ENCODE measurements around the gene C2orf92. TPM values are rescaled to one million over a fixed set of nuclear protein-coding genes. Genes with fewer than 3 reads are reported as not detected.
A peak's percentile ranks its signal among the peaks of the same experiment; 100 is the strongest.
"Not testable (repeated sequence)": the region's sequence is repeated elsewhere in the genome, so short reads cannot be mapped to it uniquely, and the experiment has no call there.

C2orf92 gene
- total and polyA plus RNA-seq, 4 donors = 4.1 to 36.3 (median 10.3) TPM

GRCh38 chr2:97662386-97662894, 7.1 kb upstream of the C2orf92 start:
- intact Hi-C loops (cut with DNase I) = loop anchor here in 1 of 2 donors (2.0 kb wide), 1 partner anchor 16 kb away; the partner anchor contains the start of gene COX5B
- Histone ChIP-seq H3K27me3 (ENCODE audit: control insufficient read depth in 1 of 2, insufficient read depth in 2 of 2, low read length in 1 of 2) (no peaks in the 10 kb centered on the region), H3K4me3 (ENCODE audit: low read length in 2 of 2) (peak overlapping the region; percentile 16 to 81), H3K27ac (ENCODE audit: low read depth in 1 of 2, low read length in 2 of 2) (peak overlapping the region in 1 of 2 donors; percentile 85), H3K9me3 (ENCODE audit: control insufficient read depth, low read length) (no peaks in the 10 kb centered on the region), H3K36me3 (ENCODE audit: control insufficient read depth in 1 of 2, insufficient read depth in 2 of 2, low read length in 1 of 2) (no peaks in the 10 kb centered on the region), H3K4me1 (ENCODE audit: control insufficient read depth in 1 of 2, insufficient read depth in 2 of 2, low read length in 2 of 2) (no peaks in the 10 kb centered on the region)
- DNase-seq = no peak
- no peak for ATAC-seq (ENCODE audit: low FRiP score)
- 22 to 28% methylated on average over 12 of the region's 12 CpGs for WGBS, 2 donors

GRCh38 chr2:97662895-97663625, 6.5 kb upstream of the C2orf92 start:
- peak; percentile 35 for ATAC-seq (ENCODE audit: low FRiP score)

GRCh38 chr2:97663626-97663961, 5.9 kb upstream of the C2orf92 start:
- Histone ChIP-seq H3K9me3 (ENCODE audit: control insufficient read depth, low read length) (no peaks in the 10 kb centered on the region), H3K27me3 (ENCODE audit: control insufficient read depth in 1 of 2, insufficient read depth in 2 of 2, low read length in 1 of 2) (no peaks in the 10 kb centered on the region), H3K27ac (ENCODE audit: low read depth in 1 of 2, low read length in 2 of 2) (peak overlapping the region; percentile 80 to 85), H3K4me3 (ENCODE audit: low read length in 2 of 2) (peak overlapping the region; percentile 77 to 81), H3K36me3 (ENCODE audit: control insufficient read depth in 1 of 2, insufficient read depth in 2 of 2, low read length in 1 of 2) (no peaks in the 10 kb centered on the region), H3K4me1 (ENCODE audit: control insufficient read depth in 1 of 2, insufficient read depth in 2 of 2, low read length in 2 of 2) (no peaks in the 10 kb centered on the region)
- no peak for DNase-seq
- ATAC-seq (ENCODE audit: low FRiP score) = no peak
- WGBS, 2 donors = 0 to 1% methylated on average over 21 to 46 of the region's 46 CpGs
- intact Hi-C loops (cut with DNase I) = loop anchor here in 1 of 2 donors (2.0 kb wide), 1 partner anchor 17 kb away; the partner anchor contains the start of gene COX5B

More at GRCh38 chr2:97662895-97663625, 6.5 kb upstream of the C2orf92 start:
- no peaks in the 10 kb centered on the region for H3K36me3 ChIP-seq (ENCODE audit: control insufficient read depth in 1 of 2, insufficient read depth in 2 of 2, low read length in 1 of 2)
- peak; percentile 78 to 88 for DNase-seq
- WGBS, 2 donors = 0% methylated on average over 24 of the region's 24 CpGs
- H3K4me1 ChIP-seq (ENCODE audit: control insufficient read depth in 1 of 2, insufficient read depth in 2 of 2, low read length in 2 of 2) = no peaks in the 10 kb centered on the region
- H3K27ac ChIP-seq (ENCODE audit: low read depth in 1 of 2, low read length in 2 of 2) = peak overlapping the region; percentile 80 to 85
- intact Hi-C loops (cut with DNase I) = loop anchor here in 1 of 2 donors (2.0 kb wide), 1 partner anchor 16 kb away; the partner anchor contains the start of gene COX5B
- peak overlapping the region; percentile 77 to 81 for H3K4me3 ChIP-seq (ENCODE audit: low read length in 2 of 2)
- no peaks in the 10 kb centered on the region for H3K9me3 ChIP-seq (ENCODE audit: control insufficient read depth, low read length)
- H3K27me3 ChIP-seq (ENCODE audit: control insufficient read depth in 1 of 2, insufficient read depth in 2 of 2, low read length in 1 of 2) = no peaks in the 10 kb centered on the region

GRCh38 chr2:97663962-97664635, 5.4 kb upstream of the C2orf92 start, which contains the start of gene ACTR1B:
ACTR1B (minus strand) TSS chr2:97664044; CDS start chr2:97663890, 154 bp downstream.
- no peaks in the 10 kb centered on the region for H3K27me3 ChIP-seq (ENCODE audit: control insufficient read depth in 1 of 2, insufficient read depth in 2 of 2, low read length in 1 of 2)
- H3K4me3 ChIP-seq (ENCODE audit: low read length in 2 of 2) = peak within 1 kb of the TSS; percentile 77 to 81
- no peaks in the 10 kb centered on the region for H3K36me3 ChIP-seq (ENCODE audit: control insufficient read depth in 1 of 2, insufficient read depth in 2 of 2, low read length in 1 of 2)
- 0 to 1% methylated on average over 50 to 60 of the region's 60 CpGs for WGBS, 2 donors
- no peaks in the 10 kb centered on the region for H3K4me1 ChIP-seq (ENCODE audit: control insufficient read depth in 1 of 2, insufficient read depth in 2 of 2, low read length in 2 of 2)
- ATAC-seq (ENCODE audit: low FRiP score) (peak; percentile 97), DNase-seq (peak; percentile 98)
- peak within 1 kb of the TSS; percentile 80 to 91 for H3K27ac ChIP-seq (ENCODE audit: low read depth in 1 of 2, low read length in 2 of 2)
- no peaks in the 10 kb centered on the region for H3K9me3 ChIP-seq (ENCODE audit: control insufficient read depth, low read length)
- intact Hi-C loops (cut with DNase I) = loop anchor here (1.0 to 2.0 kb wide), 3 partner anchors 17 to 33 kb away; partner anchors contain the start of gene COX5B (in 1 of the 2)

- no peaks in the 10 kb centered on the region for H3K9me3 ChIP-seq (ENCODE audit: control insufficient read depth, low read length)
- H3K36me3 ChIP-seq (ENCODE audit: control insufficient read depth in 1 of 2, insufficient read depth in 2 of 2, low read length in 1 of 2) = no peaks in the 10 kb centered on the region
- H3K27me3 ChIP-seq (ENCODE audit: control insufficient read depth in 1 of 2, insufficient read depth in 2 of 2, low read length in 1 of 2) = no peaks in the 10 kb centered on the region
- H3K27ac ChIP-seq (ENCODE audit: low read depth in 1 of 2, low read length in 2 of 2) = peak overlapping the region in 1 of 2 donors; percentile 72
- intact Hi-C loops (cut with DNase I) = loop anchor here in 1 of 2 donors (1.0 kb wide), 2 partner anchors 19 to 33 kb away; no protein-coding TSS in a partner anchor
- H3K4me3 ChIP-seq (ENCODE audit: low read length in 2 of 2) = peak overlapping the region; percentile 59 to 73
- H3K4me1 ChIP-seq (ENCODE audit: control insufficient read depth in 1 of 2, insufficient read depth in 2 of 2, low read length in 2 of 2) = no peaks in the 10 kb centered on the region
- WGBS, 2 donors = 4 to 6% methylated on average over 21 of the region's 21 CpGs
- no peak for ATAC-seq (ENCODE audit: low FRiP score)
- peak in 1 of 2 donors; percentile 74 for DNase-seq
Observed at GRCh38 chr2:97664636-97664970, 4.9 kb upstream of the C2orf92 start.

- 97 to 100% methylated on average over 1 of the region's 1 CpG for WGBS, 2 donors
- H3K27me3 ChIP-seq (ENCODE audit: control insufficient read depth in 1 of 2, insufficient read depth in 2 of 2, low read length in 1 of 2) = no peaks in the 10 kb centered on the region
- no peaks in the 10 kb centered on the region for H3K9me3 ChIP-seq (ENCODE audit: control insufficient read depth, low read length)
- ATAC-seq (ENCODE audit: low FRiP score) (no peak), DNase-seq (no peak)
- H3K4me1 ChIP-seq (ENCODE audit: control insufficient read depth in 1 of 2, insufficient read depth in 2 of 2, low read length in 2 of 2) = no peaks in the 10 kb centered on the region
- no peak overlapping the region for H3K27ac ChIP-seq (ENCODE audit: low read depth in 1 of 2, low read length in 2 of 2)
- intact Hi-C loops (cut with DNase I) = no loop called here
- H3K36me3 ChIP-seq (ENCODE audit: control insufficient read depth in 1 of 2, insufficient read depth in 2 of 2, low read length in 1 of 2) = no peaks in the 10 kb centered on the region
- no peak overlapping the region for H3K4me3 ChIP-seq (ENCODE audit: low read length in 2 of 2)
Observed at GRCh38 chr2:97670471-97670870, 958 bp downstream of the C2orf92 start.

GRCh38 chr2:97671526-97671925, 2.0 kb downstream of the C2orf92 start:
- WGBS, 2 donors = 96% methylated on average over 7 of the region's 7 CpGs
- intact Hi-C loops (cut with DNase I) = no loop called here

GRCh38 chr2:97672606-97673140, 3.2 kb downstream of the C2orf92 start:
- ATAC-seq (ENCODE audit: low FRiP score); H3K27ac ChIP-seq (ENCODE audit: low read depth in 1 of 2, low read length in 2 of 2); H3K4me3 ChIP-seq (ENCODE audit: low read length in 2 of 2); H3K36me3 ChIP-seq (ENCODE audit: control insufficient read depth in 1 of 2, insufficient read depth in 2 of 2, low read length in 1 of 2); H3K4me1 ChIP-seq (ENCODE audit: control insufficient read depth in 1 of 2, insufficient read depth in 2 of 2, low read length in 2 of 2); H3K9me3 ChIP-seq (ENCODE audit: control insufficient read depth, low read length); H3K27me3 ChIP-seq (ENCODE audit: control insufficient read depth in 1 of 2, insufficient read depth in 2 of 2, low read length in 1 of 2); intact Hi-C loops (cut with DNase I): not testable (repeated sequence)
- peak in 1 of 2 donors; percentile 41 for DNase-seq
- 86 to 88% methylated on average over 5 to 6 of the region's 6 CpGs for WGBS, 2 donors

More at GRCh38 chr2:97671526-97671925, 2.0 kb downstream of the C2orf92 start:
- no peak overlapping the region for H3K4me3 ChIP-seq (ENCODE audit: low read length in 2 of 2)
- DNase-seq = peak in 1 of 2 donors; percentile 62
- H3K4me1 ChIP-seq (ENCODE audit: control insufficient read depth in 1 of 2, insufficient read depth in 2 of 2, low read length in 2 of 2) = no peaks in the 10 kb centered on the region
- ATAC-seq (ENCODE audit: low FRiP score) = no peak
- no peaks in the 10 kb centered on the region for H3K9me3 ChIP-seq (ENCODE audit: control insufficient read depth, low read length)
- H3K27ac ChIP-seq (ENCODE audit: low read depth in 1 of 2, low read length in 2 of 2) = no peak overlapping the region
- H3K27me3 ChIP-seq (ENCODE audit: control insufficient read depth in 1 of 2, insufficient read depth in 2 of 2, low read length in 1 of 2) = no peaks in the 10 kb centered on the region
- H3K36me3 ChIP-seq (ENCODE audit: control insufficient read depth in 1 of 2, insufficient read depth in 2 of 2, low read length in 1 of 2) = no peaks in the 10 kb centered on the region

Data from aorta (tissue), 5 donors.